GM13976 (cell line): ENCODE results near the gene NOTCH2.

Experiments used
- DNase-seq: peaks from one replicate; pipeline ENCODE4 v3.0.0; 2012; ENCODE audit warnings: low spot score
- CTCF ChIP-seq: IDR thresholded peaks from 2 replicates; pipeline ENCODE4 v1.5.1; 2012; ENCODE audit warnings: borderline replicate concordance, mild to moderate bottlenecking; ENCODE audit not compliant: insufficient read depth; ENCODE audit errors: extremely low read depth, missing control alignments, control extremely low read depth
- in situ Hi-C: fragments of 300-500 bp; cut with MboI; formaldehyde crosslinking; loops from one replicate; pipeline ENCODE4 v1.12.0; 2022; ENCODE audit warnings: low sequenced_read_pairs, mixed read lengths, inconsistent platforms; ENCODE audit not compliant: unreplicated experiment

NOTCH2 gene

GRCh38 chr1:119896303-119896702 lies 173.2 kb downstream of the NOTCH2 start, which contains the start of gene ADAM30:
TSS of gene ADAM30 (minus strand) at chr1:119896515. CDS start at chr1:119896336, 179 bp downstream.
- no peak for DNase-seq
- in situ Hi-C loops: loop anchor here (25.0 kb wide), 1 partner anchor 109 kb away; no protein-coding TSS in a partner anchor
- no peak for TF ChIP-seq CTCF

GRCh38 chr1:119895102-119895501 lies 174.4 kb downstream of the NOTCH2 start:
- in situ Hi-C loops: loop anchor here (25.0 kb wide), 1 partner anchor 108 kb away; no protein-coding TSS in a partner anchor
- no peak for DNase-seq

GRCh38 chr1:119893827-119894700 lies 175.4 kb downstream of the NOTCH2 start:
- in situ Hi-C loops: loop anchor here (25.0 kb wide), 1 partner anchor 107 kb away; no protein-coding TSS in a partner anchor
- no peak for TF ChIP-seq CTCF
- no peak for DNase-seq

More at GRCh38 chr1:119895102-119895501, 174.4 kb downstream of the NOTCH2 start:
- TF ChIP-seq CTCF: no peak

- no peak for DNase-seq
- no peak for TF ChIP-seq CTCF
- in situ Hi-C loops: loop anchor here (25.0 kb wide), 1 partner anchor 106 kb away; no protein-coding TSS in a partner anchor
Observed at GRCh38 chr1:119893238-119893791, 176.1 kb downstream of the NOTCH2 start.

- no peak for DNase-seq
- no peak for TF ChIP-seq CTCF
- in situ Hi-C loops: loop anchor here (25.0 kb wide), 1 partner anchor 104 kb away; no protein-coding TSS in a partner anchor
Observed at GRCh38 chr1:119891386-119891785, 178.1 kb downstream of the NOTCH2 start.

- DNase-seq: no peak
- TF ChIP-seq CTCF: no peak
- in situ Hi-C loops: loop anchor here (25.0 kb wide), 1 partner anchor 101 kb away; no protein-coding TSS in a partner anchor
Observed at GRCh38 chr1:119888476-119888875, 181.0 kb downstream of the NOTCH2 start.
